HCT116 (cell line): ENCODE results near the gene MORN1. TPM values are rescaled to one million over a fixed set of nuclear protein-coding genes. Genes with fewer than 3 reads are reported as not detected.

Experiments
- ATAC-seq: fragments of 200-7000 bp; cut with Tn5 transposase; 2 replicates; pipeline ENCODE4 v1.9.1; 2020; ENCODE audit warnings: mild to moderate bottlenecking, moderate library complexity
- BruUV-seq: library from RNA; stranded (reverse); fragments of 400-500 nt; replicated peaks from 2 replicates; lab custom pipeline; 2021; lab: Mats Ljungman, UMichigan
- CTCF ChIA-PET: fragments of 300-600 bp; sonication (Branson Sonifier 250); formaldehyde crosslinking; loops from one replicate; lab custom pipeline; 2021; ENCODE audit warnings: antibody characterized with exemption; lab: Charles Lee
- POLR2A ChIA-PET: fragments of 300-600, 350-600 bp; sonication (Branson Sonifier 250); formaldehyde crosslinking; loops from one replicate; lab custom pipeline; 2021; ENCODE audit warnings: antibody characterized with exemption; lab: Charles Lee
- RAD21 ChIA-PET, 2 experiments: fragments of 300-600 bp; sonication (Branson Sonifier 250); formaldehyde crosslinking; loops; one replicate each; lab custom pipeline; 2023; ENCODE audit warnings: low total read pairs in 2 of 2; ENCODE audit not compliant: uncharacterized antibody in 2 of 2, unreplicated experiment in 2 of 2, low non-redundant PET in 1 of 2; lab: Charles Lee
- DNase-seq: peaks from one replicate; pipeline ENCODE4 v3.0.0-alpha.2; 2010; ENCODE audit warnings: low read depth, low spot score
- H2AFZ ChIP-seq: fragments of 200-600 bp; shearing (Covaris generic), sonication (generic); 2 replicates; pipeline ENCODE4 v1.6.1; 2017; ENCODE audit warnings: low read depth, mixed run types, mixed read lengths, antibody characterized with exemption, low read length; ENCODE audit not compliant: poor library complexity, severe bottlenecking
- H3K27ac ChIP-seq: 2 replicates; pipeline ENCODE4 v1.5.1; 2012; ENCODE audit warnings: low read depth, low read length
- H3K27me3 ChIP-seq: fragments of 200-600 bp; sonication (generic); 2 replicates; pipeline ENCODE4 v1.6.1; 2016; ENCODE audit warnings: mixed run types, low read length, mixed read lengths; ENCODE audit not compliant: insufficient read depth
- H3K36me3 ChIP-seq, 2 experiments: fragments of 200-500 bp in 1 of 2; fragments of 200-600 bp in 1 of 2; sonication (Bioruptor generic) in 1 of 2; sonication (generic) in 1 of 2; 2 replicates each; pipeline versions ENCODE4 v1.5.1 to v1.6.1; 2014 to 2016; ENCODE audit warnings: low read length in 2 of 2, inconsistent platforms in 1 of 2, mixed read lengths in 1 of 2, mixed run types in 1 of 2; ENCODE audit not compliant: insufficient read depth in 2 of 2, control insufficient read depth in 1 of 2
- H3K4me1 ChIP-seq, 2 experiments: fragments of 200-600 bp in 1 of 2; sonication (generic) in 1 of 2; 2 replicates each; pipeline versions ENCODE4 v1.5.1 to v1.6.1; 2012 to 2017; ENCODE audit warnings: low read length in 2 of 2, inconsistent platforms in 1 of 2, mild to moderate bottlenecking in 1 of 2, mixed read lengths in 1 of 2, mixed run types in 1 of 2, moderate library complexity in 1 of 2; ENCODE audit not compliant: insufficient read depth in 2 of 2, control insufficient read depth in 1 of 2
- H3K4me2 ChIP-seq: fragments of 200-600 bp; sonication (generic); 2 replicates; pipeline ENCODE4 v1.6.1; 2017; ENCODE audit warnings: mixed run types, low read length, mixed read lengths
- H3K4me3 ChIP-seq, 2 experiments: fragments of 200-600 bp in 1 of 2; sonication (generic) in 1 of 2; replicated peaks in 1 of 2; 2 replicates each; pipeline ENCODE4 v1.5.1; 2011 to 2016; ENCODE audit warnings: low read length in 2 of 2, control low read depth in 1 of 2, low read depth in 1 of 2, mild to moderate bottlenecking in 1 of 2, mixed read lengths in 1 of 2, mixed run types in 1 of 2
- H3K79me2 ChIP-seq: fragments of 200-600 bp; sonication (generic); 2 replicates; pipeline ENCODE4 v1.6.1; 2017; ENCODE audit warnings: mild to moderate bottlenecking, mixed run types, low read length, moderate library complexity, mixed read lengths; ENCODE audit not compliant: insufficient read depth
- H3K9ac ChIP-seq: fragments of 200-600 bp; sonication (generic); 2 replicates; pipeline ENCODE4 v1.6.1; 2016; ENCODE audit warnings: low read length, mixed read lengths
- H3K9me2 ChIP-seq: fragments of 200-600 bp; sonication (generic), shearing (Covaris generic); 2 replicates; pipeline ENCODE4 v1.6.1; 2017; ENCODE audit warnings: mixed run types, mild to moderate bottlenecking, moderate library complexity; ENCODE audit not compliant: insufficient read depth
- H3K9me3 ChIP-seq, 2 experiments: fragments of 200-500 bp in 1 of 2; fragments of 200-600 bp in 1 of 2; sonication (Bioruptor generic) in 1 of 2; sonication (generic) in 1 of 2; 2 replicates each; pipeline ENCODE4 v1.6.1; 2014 to 2017; ENCODE audit warnings: low read length in 2 of 2, mixed read lengths in 2 of 2, inconsistent platforms in 1 of 2, low read depth in 1 of 2, mild to moderate bottlenecking in 1 of 2, mixed run types in 1 of 2, moderate library complexity in 1 of 2; ENCODE audit not compliant: control insufficient read depth in 1 of 2, insufficient read depth in 1 of 2
- H4K20me1 ChIP-seq: fragments of 200-600 bp; sonication (generic), shearing (Covaris generic); 2 replicates; pipeline ENCODE4 v1.6.1; 2017; ENCODE audit warnings: mixed run types, mild to moderate bottlenecking, moderate library complexity; ENCODE audit not compliant: insufficient read depth
- CEBPB ChIP-seq: IDR thresholded peaks from 2 replicates; pipeline ENCODE4 v1.6.1; 2012; ENCODE audit warnings: low read depth
- ELF1 ChIP-seq: IDR thresholded peaks from 2 replicates; pipeline ENCODE4 v1.6.1; 2012; ENCODE audit warnings: low read depth, borderline replicate concordance
- EZH2phosphoT487 ChIP-seq: fragments of 200-600 bp; IDR thresholded peaks from 2 replicates; pipeline ENCODE4 v1.6.1; 2018; ENCODE audit warnings: antibody characterized with exemption, borderline replicate concordance
- POLR2A ChIP-seq: IDR thresholded peaks from 2 replicates; pipeline ENCODE4 v1.7.0; 2011; ENCODE audit warnings: borderline replicate concordance; ENCODE audit not compliant: insufficient read depth, insufficient read length; ENCODE audit errors: extremely low read depth
- POLR2AphosphoS5 ChIP-seq: IDR thresholded peaks from 2 replicates; pipeline ENCODE4 v1.6.1; 2011; ENCODE audit warnings: mild to moderate bottlenecking, low read depth, low read length, moderate library complexity
- RAD21 ChIP-seq: IDR thresholded peaks from 2 replicates; pipeline ENCODE4 v1.6.1; 2012; ENCODE audit warnings: low read depth, mild to moderate bottlenecking
- SP1 ChIP-seq: IDR thresholded peaks from 2 replicates; pipeline ENCODE4 v1.6.1; 2012; ENCODE audit warnings: low read depth
- intact Hi-C: fragments of 100-400 bp; cut with micrococcal nuclease; formaldehyde crosslinking; loops from 2 replicates; pipeline ENCODE4 v1.10.0; 2022
- total RNA-seq: library from RNA; stranded (reverse); gene quantifications from one replicate; pipeline ENCODE4 v1.2.1, GENCODE V29; 2021; ENCODE audit not compliant: unreplicated experiment
- TF ChIP-seq, protein P1 (sequence below), 3 experiments: fragments of 200-600 bp in 1 of 3; sonication (generic) in 1 of 3; IDR thresholded peaks in 2 of 3; conservative IDR thresholded peaks in 1 of 3; 2 replicates each; pipeline ENCODE4 v1.5.1; 2012 to 2017; ENCODE audit warnings: low read depth in 2 of 3, low read length in 2 of 3, antibody characterized with exemption in 1 of 3, borderline replicate concordance in 1 of 3, control low read depth in 1 of 3, mild to moderate bottlenecking in 1 of 3, mixed read lengths in 1 of 3, mixed run types in 1 of 3, moderate library complexity in 1 of 3; ENCODE audit not compliant: insufficient read depth in 1 of 3
- TF ChIP-seq, protein P2 (sequence below): IDR thresholded peaks from 2 replicates; pipeline ENCODE4 v1.6.1; 2012
- TF ChIP-seq, protein P3 (sequence below): IDR thresholded peaks from 2 replicates; pipeline ENCODE4 v1.6.1; 2012

Gene MORN1
- total RNA-seq, 1 experiment from 2014 or later: 21.4 TPM

DNA sequence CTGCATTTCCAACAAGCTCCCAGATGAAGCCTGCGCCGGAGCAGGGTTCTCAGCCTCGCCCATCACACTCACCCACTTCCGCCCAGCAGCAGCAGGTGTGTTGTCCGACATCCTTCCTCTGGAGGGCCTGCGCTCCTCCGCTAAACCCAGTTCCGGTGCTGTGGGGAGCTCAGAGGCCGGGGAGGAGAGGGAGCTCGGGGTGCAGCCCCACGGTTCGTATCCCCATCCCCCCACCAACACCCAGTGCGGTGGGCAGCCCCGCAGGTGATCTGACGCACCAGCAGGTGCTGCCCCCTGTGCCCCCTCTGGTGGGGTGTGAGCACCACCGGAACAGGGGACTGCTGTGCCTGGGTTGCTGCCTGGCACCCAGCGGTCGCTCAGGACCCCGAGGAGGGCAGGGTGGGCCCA, 24.5 kb upstream of the MORN1 start (continued):
- TF ChIP-seq EZH2phosphoT487: no peak
- TF ChIP-seq CEBPB: no peak
- no peak for TF ChIP-seq SP1
- TF ChIP-seq, protein P1, sequence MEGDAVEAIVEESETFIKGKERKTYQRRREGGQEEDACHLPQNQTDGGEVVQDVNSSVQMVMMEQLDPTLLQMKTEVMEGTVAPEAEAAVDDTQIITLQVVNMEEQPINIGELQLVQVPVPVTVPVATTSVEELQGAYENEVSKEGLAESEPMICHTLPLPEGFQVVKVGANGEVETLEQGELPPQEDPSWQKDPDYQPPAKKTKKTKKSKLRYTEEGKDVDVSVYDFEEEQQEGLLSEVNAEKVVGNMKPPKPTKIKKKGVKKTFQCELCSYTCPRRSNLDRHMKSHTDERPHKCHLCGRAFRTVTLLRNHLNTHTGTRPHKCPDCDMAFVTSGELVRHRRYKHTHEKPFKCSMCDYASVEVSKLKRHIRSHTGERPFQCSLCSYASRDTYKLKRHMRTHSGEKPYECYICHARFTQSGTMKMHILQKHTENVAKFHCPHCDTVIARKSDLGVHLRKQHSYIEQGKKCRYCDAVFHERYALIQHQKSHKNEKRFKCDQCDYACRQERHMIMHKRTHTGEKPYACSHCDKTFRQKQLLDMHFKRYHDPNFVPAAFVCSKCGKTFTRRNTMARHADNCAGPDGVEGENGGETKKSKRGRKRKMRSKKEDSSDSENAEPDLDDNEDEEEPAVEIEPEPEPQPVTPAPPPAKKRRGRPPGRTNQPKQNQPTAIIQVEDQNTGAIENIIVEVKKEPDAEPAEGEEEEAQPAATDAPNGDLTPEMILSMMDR (IDR thresholded peaks at IDR 0.05 in 2 of 3, conservative IDR thresholded peaks at IDR 0.05 in 1 of 3; ENCODE audit: borderline replicate concordance in 1 of 3, insufficient read depth in 1 of 3, low read depth in 2 of 3, low read length in 2 of 3): no peak

DNA sequence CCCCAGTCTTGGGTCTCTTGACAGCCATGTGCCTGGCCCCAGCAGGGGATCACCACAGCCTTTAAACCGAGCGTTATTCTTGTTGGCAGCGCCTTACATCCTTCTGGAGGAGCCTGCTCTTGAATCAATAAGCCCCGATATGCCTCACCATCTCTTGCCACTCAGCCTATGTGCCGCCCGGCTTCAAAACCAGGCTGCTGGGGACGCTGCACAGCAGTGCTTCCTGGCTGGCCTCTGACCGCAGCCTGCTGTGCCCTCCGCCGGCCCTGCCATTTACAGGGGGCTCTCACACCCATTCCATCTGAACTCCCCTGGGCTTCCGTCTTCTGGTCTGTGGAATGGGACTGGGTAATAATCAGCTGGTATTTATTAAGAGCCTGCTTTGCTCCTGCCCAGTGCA, 24.0 kb upstream of the MORN1 start:
- no TSS peak for BruUV-seq
- H3K4me2 ChIP-seq: no peak overlapping the region
- no peaks in the 10 kb centered on the region for H4K20me1 ChIP-seq
- H3K9me3 ChIP-seq: no peaks in the 10 kb centered on the region
- DNase-seq: no peak
- no peaks in the 10 kb centered on the region for H3K36me3 ChIP-seq
- ChIA-PET RAD21 (no interaction called here), POLR2A (interaction anchor here (1.1 kb wide), 1 partner anchor 132 kb away, joined by 4 read pairs; no protein-coding TSS in a partner anchor), CTCF (interaction anchor here (1.0 to 2.2 kb wide), 2 partner anchors 132 to 133 kb away, joined by 9 to 13 read pairs; no protein-coding TSS in a partner anchor)
- peaks cover 24% of the 10 kb centered on the region; the same call in 1 of the 2 replicates for H3K79me2 ChIP-seq
- no peak overlapping the region for H2AFZ ChIP-seq
- intact Hi-C loops: no loop called here
- H3K27ac ChIP-seq: no peak overlapping the region
- ATAC-seq: no peak
- TF ChIP-seq POLR2AphosphoS5 (no peak), POLR2A (no peak), ELF1 (no peak), RAD21 (no peak)
- TF ChIP-seq, protein P2, sequence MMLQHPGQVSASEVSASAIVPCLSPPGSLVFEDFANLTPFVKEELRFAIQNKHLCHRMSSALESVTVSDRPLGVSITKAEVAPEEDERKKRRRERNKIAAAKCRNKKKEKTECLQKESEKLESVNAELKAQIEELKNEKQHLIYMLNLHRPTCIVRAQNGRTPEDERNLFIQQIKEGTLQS: no peak
- TF ChIP-seq, protein P3, sequence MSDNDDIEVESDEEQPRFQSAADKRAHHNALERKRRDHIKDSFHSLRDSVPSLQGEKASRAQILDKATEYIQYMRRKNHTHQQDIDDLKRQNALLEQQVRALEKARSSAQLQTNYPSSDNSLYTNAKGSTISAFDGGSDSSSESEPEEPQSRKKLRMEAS: no peak
- TF ChIP-seq, protein P1 (IDR thresholded peaks at IDR 0.05 in 2 of 3, conservative IDR thresholded peaks at IDR 0.05 in 1 of 3; ENCODE audit: borderline replicate concordance in 1 of 3, insufficient read depth in 1 of 3, low read depth in 2 of 3, low read length in 2 of 3): no peak
- H3K9me2 ChIP-seq: no peaks in the 10 kb centered on the region
- H3K4me1 ChIP-seq: peaks cover 14 to 39% of the 10 kb centered on the region in 2 experiments; a peak in 3 of 4 replicates
- H3K4me3 ChIP-seq: no peak overlapping the region
- H3K27me3 ChIP-seq: no peaks in the 10 kb centered on the region
- H3K9ac ChIP-seq: no peak overlapping the region
